ENCODE data around the gene MRS2. TPM values are rescaled to one million over a fixed set of nuclear protein-coding genes. Genes with fewer than 3 reads are reported as not detected.
"Not testable (repeated sequence)": the region's sequence is repeated elsewhere in the genome, so short reads cannot be mapped to it uniquely, and the experiment has no call there.

MRS2 gene
- total and polyA plus RNA-seq, 2 donors, result 15.3 to 17.0 TPM

GRCh38 chr6:24382891-24383494, 19.7 kb upstream of the MRS2 start:
- H3K4me3 ChIP-seq (ENCODE audit: low read length in 2 of 2); H3K27ac ChIP-seq (ENCODE audit: low read depth in 1 of 2, low read length in 1 of 2); H3K36me3 ChIP-seq (ENCODE audit: control insufficient read depth in 2 of 2, insufficient read depth in 2 of 2, low read length in 1 of 2); DNase-seq (ENCODE audit: low read depth in 6 of 9, low spot score in 9 of 9); H3K27me3 ChIP-seq (ENCODE audit: control insufficient read depth in 2 of 2, insufficient read depth in 1 of 2, low read length in 1 of 2); H3K4me1 ChIP-seq (ENCODE audit: control insufficient read depth in 2 of 2, insufficient read depth in 2 of 2, low read length in 2 of 2); H3K9me3 ChIP-seq (ENCODE audit: control insufficient read depth in 2 of 2, insufficient read depth in 1 of 2, low read length in 1 of 2): not testable (repeated sequence)
- 97% methylated on average over 9 of the region's 9 CpGs for WGBS

GRCh38 chr6:24384369-24385130, 18.2 kb upstream of the MRS2 start:
- not testable (repeated sequence) for DNase-seq (ENCODE audit: low read depth in 6 of 9, low spot score in 9 of 9); H3K4me1 ChIP-seq (ENCODE audit: control insufficient read depth in 2 of 2, insufficient read depth in 2 of 2, low read length in 2 of 2); H3K9me3 ChIP-seq (ENCODE audit: control insufficient read depth in 2 of 2, insufficient read depth in 1 of 2, low read length in 1 of 2); H3K4me3 ChIP-seq (ENCODE audit: low read length in 2 of 2); H3K36me3 ChIP-seq (ENCODE audit: control insufficient read depth in 2 of 2, insufficient read depth in 2 of 2, low read length in 1 of 2); H3K27ac ChIP-seq (ENCODE audit: low read depth in 1 of 2, low read length in 1 of 2); H3K27me3 ChIP-seq (ENCODE audit: control insufficient read depth in 2 of 2, insufficient read depth in 1 of 2, low read length in 1 of 2)
- WGBS, result 97% methylated on average over 5 of the region's 5 CpGs

- H3K27ac ChIP-seq (ENCODE audit: low read depth in 1 of 2, low read length in 1 of 2), result no peak overlapping the region
- no peaks in the 10 kb centered on the region for H3K27me3 ChIP-seq (ENCODE audit: control insufficient read depth in 2 of 2, insufficient read depth in 1 of 2, low read length in 1 of 2)
- no peaks in the 10 kb centered on the region for H3K9me3 ChIP-seq (ENCODE audit: control insufficient read depth in 2 of 2, insufficient read depth in 1 of 2, low read length in 1 of 2)
- H3K36me3 ChIP-seq (ENCODE audit: control insufficient read depth in 2 of 2, insufficient read depth in 2 of 2, low read length in 1 of 2), result no peaks in the 10 kb centered on the region
- no peaks in the 10 kb centered on the region for H3K4me1 ChIP-seq (ENCODE audit: control insufficient read depth in 2 of 2, insufficient read depth in 2 of 2, low read length in 2 of 2)
- no peak for DNase-seq (ENCODE audit: low read depth in 6 of 9, low spot score in 9 of 9)
- H3K4me3 ChIP-seq (ENCODE audit: low read length in 2 of 2), result no peak overlapping the region
- WGBS, result 93% methylated on average over 8 of the region's 8 CpGs
Observed at GRCh38 chr6:24385536-24386269, 17.0 kb upstream of the MRS2 start.

DNA sequence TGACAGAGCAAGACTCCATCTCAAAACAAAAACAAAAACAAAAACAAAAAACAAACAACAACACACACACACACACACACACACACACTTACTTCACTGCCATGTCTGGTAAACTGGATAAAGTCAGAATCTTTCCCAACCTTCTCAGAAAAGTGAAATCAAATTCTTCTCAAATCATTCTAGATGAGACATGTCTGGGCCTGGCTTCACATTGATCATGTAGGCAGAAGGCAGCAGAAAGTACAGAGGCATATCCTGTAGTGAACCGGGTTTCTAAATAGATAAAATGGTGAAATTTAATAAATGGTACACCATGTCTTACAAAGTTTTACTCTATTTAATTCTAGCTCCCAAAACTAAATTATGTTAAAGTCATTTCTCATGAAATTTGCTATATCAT, 14.9 kb upstream of the MRS2 start:
- Histone ChIP-seq H3K4me3 (ENCODE audit: low read length in 2 of 2) (no peak overlapping the region), H3K27ac (ENCODE audit: low read depth in 1 of 2, low read length in 1 of 2) (no peak overlapping the region), H3K27me3 (ENCODE audit: control insufficient read depth in 2 of 2, insufficient read depth in 1 of 2, low read length in 1 of 2) (no peaks in the 10 kb centered on the region), H3K36me3 (ENCODE audit: control insufficient read depth in 2 of 2, insufficient read depth in 2 of 2, low read length in 1 of 2) (no peaks in the 10 kb centered on the region), H3K9me3 (ENCODE audit: control insufficient read depth in 2 of 2, insufficient read depth in 1 of 2, low read length in 1 of 2) (no peaks in the 10 kb centered on the region), H3K4me1 (ENCODE audit: control insufficient read depth in 2 of 2, insufficient read depth in 2 of 2, low read length in 2 of 2) (no peaks in the 10 kb centered on the region)
- 92% methylated on average over 1 of the region's 1 CpG for WGBS
- DNase-seq (ENCODE audit: low read depth in 6 of 9, low spot score in 9 of 9), result no peak

DNA sequence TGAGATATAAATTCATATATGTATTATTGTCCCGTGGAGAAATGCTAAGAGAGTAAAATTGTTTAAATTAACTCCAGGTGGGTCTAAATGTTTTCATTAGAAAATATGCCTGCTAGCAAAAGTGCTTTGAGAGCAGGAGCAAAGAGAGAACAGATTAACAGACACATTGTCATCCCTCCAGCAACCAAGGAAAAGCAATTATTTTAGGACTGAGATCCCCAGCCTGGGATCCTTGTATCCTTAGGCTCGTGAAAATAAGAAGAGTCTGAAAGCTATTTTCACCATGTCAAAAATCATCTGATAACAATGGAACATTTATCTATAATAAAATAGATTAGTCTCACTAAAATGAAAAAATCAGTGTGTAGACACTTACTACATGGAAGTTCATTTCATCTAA, 11.5 kb upstream of the MRS2 start:
- H3K27me3 ChIP-seq (ENCODE audit: control insufficient read depth in 2 of 2, insufficient read depth in 1 of 2, low read length in 1 of 2), result no peaks in the 10 kb centered on the region
- H3K9me3 ChIP-seq (ENCODE audit: control insufficient read depth in 2 of 2, insufficient read depth in 1 of 2, low read length in 1 of 2), result no peaks in the 10 kb centered on the region
- no peaks in the 10 kb centered on the region for H3K36me3 ChIP-seq (ENCODE audit: control insufficient read depth in 2 of 2, insufficient read depth in 2 of 2, low read length in 1 of 2)
- no peak for DNase-seq (ENCODE audit: low read depth in 6 of 9, low spot score in 9 of 9)
- H3K4me1 ChIP-seq (ENCODE audit: control insufficient read depth in 2 of 2, insufficient read depth in 2 of 2, low read length in 2 of 2), result no peaks in the 10 kb centered on the region
- WGBS, result 91% methylated on average over 2 of the region's 2 CpGs
- no peak overlapping the region for H3K27ac ChIP-seq (ENCODE audit: low read depth in 1 of 2, low read length in 1 of 2)
- H3K4me3 ChIP-seq (ENCODE audit: low read length in 2 of 2), result no peak overlapping the region

- DNase-seq (ENCODE audit: low read depth in 6 of 9, low spot score in 9 of 9), result no peak
- no peak overlapping the region for H3K27ac ChIP-seq (ENCODE audit: low read depth in 1 of 2, low read length in 1 of 2)
- no peaks in the 10 kb centered on the region for H3K4me1 ChIP-seq (ENCODE audit: control insufficient read depth in 2 of 2, insufficient read depth in 2 of 2, low read length in 2 of 2)
- H3K36me3 ChIP-seq (ENCODE audit: control insufficient read depth in 2 of 2, insufficient read depth in 2 of 2, low read length in 1 of 2), result no peaks in the 10 kb centered on the region
- H3K4me3 ChIP-seq (ENCODE audit: low read length in 2 of 2), result no peak overlapping the region
- peaks cover 0 to 2% of the 10 kb centered on the region in 2 donors for H3K27me3 ChIP-seq (ENCODE audit: control insufficient read depth in 2 of 2, insufficient read depth in 1 of 2, low read length in 1 of 2)
- WGBS, result 50% methylated on average over 2 of the region's 2 CpGs
- no peaks in the 10 kb centered on the region for H3K9me3 ChIP-seq (ENCODE audit: control insufficient read depth in 2 of 2, insufficient read depth in 1 of 2, low read length in 1 of 2)
Observed at GRCh38 chr6:24391756-24392405, 10.9 kb upstream of the MRS2 start.

DNA sequence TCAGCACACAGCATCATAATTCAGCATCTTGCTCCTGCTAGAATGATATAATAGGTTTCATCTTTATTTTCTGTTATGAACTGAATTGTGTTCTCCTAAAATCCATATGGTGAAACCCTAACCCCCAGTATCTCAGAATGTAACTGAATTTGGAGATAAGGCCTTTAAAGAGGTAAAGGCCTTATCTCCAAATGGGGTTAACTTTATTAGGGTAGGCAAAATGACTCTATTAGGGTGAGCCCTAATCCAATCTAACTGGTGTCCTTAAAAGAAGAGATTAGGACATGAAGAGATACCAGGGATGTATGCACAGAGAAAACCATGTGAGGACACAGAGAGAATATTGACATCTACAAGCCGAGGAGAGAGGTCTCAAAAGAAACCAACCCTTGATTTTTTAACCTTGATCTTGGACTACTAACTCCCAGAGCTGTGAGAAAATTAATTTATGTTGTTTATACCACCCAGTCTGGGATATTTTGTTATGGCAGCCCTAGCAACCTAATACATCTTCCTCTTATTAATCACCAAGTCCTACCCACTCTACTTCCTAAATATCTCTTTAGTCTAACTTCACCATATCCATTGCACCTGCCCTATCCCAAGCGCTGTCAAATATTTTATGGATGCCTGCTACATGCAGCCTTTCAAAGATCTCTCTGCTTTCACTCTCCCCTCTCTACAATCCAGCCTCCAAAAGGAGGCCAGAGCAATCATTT, 8.5 kb upstream of the MRS2 start:
- Histone ChIP-seq H3K4me3 (ENCODE audit: low read length in 2 of 2) (no peak overlapping the region), H3K27me3 (ENCODE audit: control insufficient read depth in 2 of 2, insufficient read depth in 1 of 2, low read length in 1 of 2) (peaks cover 0 to 15% of the 10 kb centered on the region in 2 donors), H3K27ac (ENCODE audit: low read depth in 1 of 2, low read length in 1 of 2) (no peak overlapping the region), H3K36me3 (ENCODE audit: control insufficient read depth in 2 of 2, insufficient read depth in 2 of 2, low read length in 1 of 2) (no peaks in the 10 kb centered on the region), H3K4me1 (ENCODE audit: control insufficient read depth in 2 of 2, insufficient read depth in 2 of 2, low read length in 2 of 2) (no peaks in the 10 kb centered on the region), H3K9me3 (ENCODE audit: control insufficient read depth in 2 of 2, insufficient read depth in 1 of 2, low read length in 1 of 2) (no peaks in the 10 kb centered on the region)
- WGBS, result 97% methylated on average over 2 of the region's 2 CpGs
- no peak for DNase-seq (ENCODE audit: low read depth in 6 of 9, low spot score in 9 of 9)

GRCh38 chr6:24394780-24395437, 7.8 kb upstream of the MRS2 start:
- Histone ChIP-seq H3K27me3 (ENCODE audit: control insufficient read depth in 2 of 2, insufficient read depth in 1 of 2, low read length in 1 of 2) (peaks cover 0 to 22% of the 10 kb centered on the region in 2 donors), H3K4me1 (ENCODE audit: control insufficient read depth in 2 of 2, insufficient read depth in 2 of 2, low read length in 2 of 2) (no peaks in the 10 kb centered on the region), H3K4me3 (ENCODE audit: low read length in 2 of 2) (no peak overlapping the region), H3K36me3 (ENCODE audit: control insufficient read depth in 2 of 2, insufficient read depth in 2 of 2, low read length in 1 of 2) (no peaks in the 10 kb centered on the region), H3K9me3 (ENCODE audit: control insufficient read depth in 2 of 2, insufficient read depth in 1 of 2, low read length in 1 of 2) (no peaks in the 10 kb centered on the region), H3K27ac (ENCODE audit: low read depth in 1 of 2, low read length in 1 of 2) (no peak overlapping the region)
- WGBS, result 93% methylated on average over 4 of the region's 4 CpGs
- DNase-seq (ENCODE audit: low read depth in 6 of 9, low spot score in 9 of 9), result no peak

All from thymus (tissue), 11 donors.